Ammon's horn (tissue), 1 donor: ENCODE data around the gene THOC5.
"Not testable (repeated sequence)": the region's sequence is repeated elsewhere in the genome, so short reads cannot be mapped to it uniquely, and the experiment has no call there.

Experiments used
- DNase-seq: peaks from one replicate; pipeline ENCODE4 v3.0.0-alpha.2; 2016; ENCODE audit warnings: low spot score

The THOC5 gene

DNA sequence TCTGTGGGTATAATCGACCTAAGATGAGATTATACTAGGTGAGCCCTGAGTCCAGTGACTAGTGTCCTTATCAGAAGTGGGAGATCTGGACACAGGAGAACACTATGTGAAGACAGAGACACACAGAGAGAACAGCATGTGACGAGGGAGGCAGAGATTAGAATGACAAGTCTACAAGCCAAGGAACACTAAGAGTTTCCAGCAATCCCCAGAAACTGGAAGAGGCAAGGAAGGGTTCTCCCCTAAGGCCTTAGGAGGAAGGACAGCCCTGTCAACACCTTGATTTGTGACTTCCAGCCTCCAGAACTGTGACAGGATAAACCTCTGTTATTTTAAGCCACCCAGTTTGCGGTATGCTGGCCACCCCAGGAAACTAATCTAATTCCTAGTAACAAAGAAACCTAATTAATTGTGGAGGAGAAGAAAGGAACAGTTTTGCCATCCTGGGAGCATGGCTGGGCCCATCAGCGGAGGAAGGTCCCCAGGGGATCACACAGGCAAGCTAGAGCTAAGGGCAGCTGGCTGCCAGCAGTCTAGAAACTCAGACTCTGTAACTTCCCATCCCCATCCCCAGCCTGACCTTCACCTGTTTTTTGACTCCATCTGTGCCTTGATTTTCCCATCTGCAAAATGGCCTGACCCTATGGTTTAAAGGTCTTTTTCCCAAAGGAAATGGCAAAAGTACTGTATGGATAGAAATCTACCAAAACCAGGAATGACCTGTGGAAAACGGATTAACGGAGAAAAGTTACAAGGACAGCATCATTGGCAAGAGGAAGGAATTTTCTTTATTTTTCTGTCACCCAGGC is 10.3 kb upstream of the THOC5 start:
- no peak for DNase-seq

DNA sequence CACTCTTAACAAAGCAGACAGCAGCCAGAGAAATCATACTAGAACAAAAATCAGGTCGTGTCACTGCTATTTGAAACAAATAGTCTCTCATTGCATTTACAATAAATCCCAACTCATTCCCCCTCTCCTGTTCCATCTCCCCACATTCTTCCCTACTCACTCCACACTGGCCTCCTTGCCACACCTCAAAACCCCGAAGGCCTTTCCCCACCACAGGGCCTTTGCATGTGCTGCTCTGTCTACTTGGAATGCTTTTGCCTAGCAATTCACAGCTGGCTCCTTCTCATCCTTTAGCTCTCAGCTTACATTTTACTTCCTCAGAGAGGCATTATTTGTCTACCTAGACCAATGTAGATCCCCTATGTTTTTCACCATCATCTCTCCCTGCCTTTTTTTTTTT is 6.3 kb upstream of the THOC5 start:
- no peak for DNase-seq

DNA sequence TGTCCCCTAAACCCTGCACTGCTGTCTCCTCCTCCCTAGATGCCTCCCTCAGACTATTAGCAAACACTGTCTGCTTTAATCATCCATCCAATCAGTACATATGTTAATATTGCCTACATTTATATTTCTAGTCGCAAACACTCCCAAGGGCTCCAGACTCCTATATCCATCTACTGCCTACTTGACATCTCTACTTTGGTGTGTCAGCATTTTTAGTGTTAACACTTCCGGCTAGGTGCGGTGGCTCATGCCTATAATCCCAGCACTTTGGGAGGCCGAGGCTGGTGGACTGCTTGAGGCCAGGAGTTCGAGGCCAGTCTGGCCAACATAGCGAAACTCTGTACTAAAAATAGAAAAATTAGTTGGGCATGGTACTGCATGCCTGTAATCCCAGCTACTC is 5.5 kb upstream of the THOC5 start:
- no peak for DNase-seq

DNA sequence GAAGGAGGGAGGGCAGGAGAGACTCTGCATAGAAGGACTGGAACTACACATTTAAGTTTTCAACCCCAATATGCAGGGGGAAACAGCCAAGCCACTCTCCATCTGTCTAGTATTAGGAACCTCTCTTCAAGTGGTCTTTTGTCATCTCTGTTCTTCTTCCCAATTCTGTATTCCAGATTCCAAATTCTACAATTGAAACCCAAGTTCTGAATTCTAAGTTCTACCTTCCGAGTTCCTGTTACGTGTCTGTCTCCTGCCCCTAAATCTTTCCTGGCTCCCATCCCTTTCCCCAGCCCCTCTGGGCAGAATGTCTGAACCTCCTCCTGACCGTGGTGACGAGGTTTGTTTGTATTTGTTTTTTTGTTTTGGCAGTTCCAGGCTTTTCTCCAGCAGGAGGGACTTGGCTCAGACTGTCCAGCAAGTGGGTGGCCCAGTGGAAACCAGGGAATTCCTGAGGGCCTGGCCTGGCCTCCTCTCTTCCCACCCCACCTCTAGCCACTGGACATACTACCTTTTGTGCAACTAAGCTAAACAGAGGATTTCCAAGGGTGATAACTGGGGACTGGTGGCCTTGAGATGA is 1.6 kb upstream of the THOC5 start:
- peak; percentile 63 for DNase-seq

DNA sequence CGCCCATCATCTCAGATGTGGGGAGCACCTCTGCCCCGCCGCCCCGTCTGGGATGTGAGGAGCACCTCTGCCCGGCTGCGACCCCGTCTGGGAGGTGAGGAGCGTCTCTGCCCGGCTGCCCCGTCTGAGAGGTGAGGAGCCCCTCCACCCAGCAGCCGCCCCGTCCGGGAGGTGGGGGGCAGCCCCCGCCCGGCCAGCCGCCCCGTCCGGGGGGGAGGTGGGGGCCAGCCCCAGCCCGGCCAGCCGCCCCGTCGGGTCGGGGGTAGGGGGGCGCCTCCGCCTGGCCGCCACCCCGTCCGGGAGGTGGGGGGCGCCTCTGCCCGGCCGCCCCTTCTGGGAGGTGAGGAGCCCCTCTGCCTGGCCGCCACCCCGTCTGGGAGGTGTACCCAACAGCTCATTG is 1.2 kb downstream of the THOC5 start:
- not testable (repeated sequence) for DNase-seq

DNA sequence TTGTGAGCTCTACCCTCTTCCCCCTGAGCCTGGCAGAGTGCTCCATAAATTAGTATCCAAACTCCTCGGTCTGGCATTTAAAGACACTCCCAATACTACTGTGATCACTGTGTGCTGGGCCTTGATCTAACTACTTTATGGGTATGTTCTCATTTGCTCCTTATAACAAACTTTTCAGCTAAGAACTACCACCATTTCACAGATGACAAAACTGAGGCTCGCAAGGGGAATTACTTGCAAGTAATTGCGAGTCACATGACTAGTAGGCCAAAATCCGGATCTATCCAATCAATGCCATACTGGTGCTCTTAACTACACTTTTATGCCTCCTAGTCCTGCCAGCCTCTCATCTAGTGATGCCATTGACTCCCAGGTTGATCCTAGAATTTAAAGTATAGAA is 3.6 kb downstream of the THOC5 start:
- DNase-seq: no peak

DNA sequence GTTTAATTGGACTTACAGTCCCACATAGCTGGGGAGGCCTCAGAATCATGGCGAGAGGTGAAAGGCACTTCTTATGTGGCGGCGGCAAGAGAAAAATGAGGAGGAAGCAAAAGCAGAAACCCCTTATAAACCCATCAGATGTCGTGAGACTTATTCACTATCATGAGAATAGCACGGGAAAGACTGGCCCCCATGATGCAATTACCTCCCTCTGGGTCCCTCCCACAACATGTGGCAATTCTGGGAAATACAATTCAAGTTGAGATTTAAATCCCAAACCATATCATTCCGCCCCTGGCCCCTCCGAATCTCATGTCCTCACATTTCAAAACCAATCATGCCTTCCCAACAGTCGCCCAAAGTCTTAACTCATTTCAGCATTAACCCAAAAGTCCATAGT is 8.5 kb downstream of the THOC5 start:
- not testable (repeated sequence) for DNase-seq

DNA sequence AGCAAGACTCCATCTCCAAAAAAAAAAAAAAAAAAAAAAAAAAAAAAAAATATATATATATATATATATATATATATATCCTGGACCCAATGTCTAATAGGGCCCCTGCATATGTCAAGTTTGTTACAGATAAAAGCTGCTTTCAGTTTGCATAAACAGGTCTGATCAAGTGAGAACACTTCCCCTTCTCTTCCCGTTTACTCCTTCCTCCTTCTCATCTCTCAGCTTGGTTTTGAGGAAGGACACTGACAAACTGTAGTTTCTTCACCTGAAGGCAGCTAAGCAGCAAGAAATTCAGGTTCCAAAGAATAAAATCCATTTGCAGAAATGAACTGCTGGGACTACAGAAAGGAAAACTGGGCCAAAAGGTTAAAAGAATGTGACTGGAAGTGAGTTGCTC is 11.7 kb downstream of the THOC5 start:
- DNase-seq: peak; percentile 47

DNA sequence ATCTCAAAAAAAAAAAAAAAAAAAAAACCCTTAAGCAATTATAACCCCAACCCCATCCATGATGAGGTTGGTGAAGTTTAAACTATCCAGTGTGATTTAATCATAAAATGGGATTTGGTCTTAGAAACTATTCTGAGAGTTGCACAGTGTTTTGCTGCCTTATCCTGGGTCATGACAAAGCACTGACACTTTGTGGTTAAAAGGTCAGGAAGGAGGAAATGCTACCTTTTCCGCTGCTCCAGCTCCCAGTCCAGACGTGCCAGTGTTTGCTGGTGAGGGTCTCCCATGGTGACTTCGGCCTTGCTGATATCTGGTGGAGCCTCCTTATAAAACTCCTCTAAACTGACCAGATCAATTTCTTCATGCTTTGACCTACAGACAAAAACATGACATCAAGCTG is 14.5 kb downstream of the THOC5 start:
- no peak for DNase-seq

DNA sequence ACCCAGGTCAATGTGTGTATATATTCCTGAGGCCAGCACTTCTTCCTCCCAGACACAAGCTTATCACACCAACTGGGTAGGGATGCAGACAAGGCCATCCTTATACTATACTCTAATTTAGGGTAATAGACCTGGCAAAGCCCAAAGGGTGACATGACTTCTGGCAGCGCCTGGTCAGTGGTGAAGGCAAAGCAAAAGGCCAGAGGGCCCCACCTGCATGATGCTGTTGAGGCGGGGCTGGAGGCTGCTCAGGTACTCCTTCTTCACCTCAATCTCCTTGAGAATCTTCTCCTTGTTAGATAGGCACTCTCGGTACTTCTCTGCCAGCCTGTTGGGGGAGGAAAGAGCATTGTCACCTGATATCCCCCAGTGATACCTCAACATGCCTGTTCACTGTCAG is 17.1 kb downstream of the THOC5 start:
- DNase-seq: no peak

DNA sequence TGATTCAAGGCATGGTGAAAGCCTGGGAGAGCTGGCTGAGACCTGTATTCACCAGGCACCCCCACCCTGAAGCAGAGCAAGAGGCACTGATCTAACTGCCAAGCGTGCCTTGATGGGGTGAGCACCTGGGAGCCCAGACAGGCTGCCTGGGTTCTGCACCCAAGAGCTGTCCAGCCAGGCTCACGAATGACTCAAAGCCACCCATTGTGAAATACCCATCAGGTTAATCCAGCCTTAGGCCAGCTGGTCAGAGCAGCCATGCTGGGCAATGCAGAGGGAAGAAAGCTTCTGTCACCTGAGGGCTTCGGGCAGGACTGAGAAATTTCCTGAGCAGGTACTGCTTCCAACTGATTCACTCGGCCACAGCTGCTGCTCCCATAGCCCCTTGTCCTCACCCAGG is 22.1 kb downstream of the THOC5 start:
- no peak for DNase-seq

DNA sequence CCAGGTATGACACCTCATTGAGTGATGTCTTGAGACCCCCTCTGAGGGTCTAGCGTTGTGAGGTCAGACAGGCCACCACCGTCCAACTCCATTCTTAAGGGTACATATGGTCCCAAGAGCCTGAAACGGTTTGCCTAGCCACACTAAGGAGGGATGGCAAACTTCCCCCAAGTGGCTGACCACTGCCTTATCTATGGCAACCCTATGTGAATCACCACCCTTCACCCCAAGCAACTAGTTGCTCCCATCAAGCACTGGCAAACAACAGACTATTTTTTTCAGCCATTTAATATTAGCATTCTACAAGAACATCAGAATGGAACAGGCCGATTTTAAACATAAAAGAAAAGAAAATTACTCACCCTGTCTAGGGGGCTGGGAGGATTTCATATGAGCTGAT is 22.8 kb downstream of the THOC5 start:
- DNase-seq: no peak

DNA sequence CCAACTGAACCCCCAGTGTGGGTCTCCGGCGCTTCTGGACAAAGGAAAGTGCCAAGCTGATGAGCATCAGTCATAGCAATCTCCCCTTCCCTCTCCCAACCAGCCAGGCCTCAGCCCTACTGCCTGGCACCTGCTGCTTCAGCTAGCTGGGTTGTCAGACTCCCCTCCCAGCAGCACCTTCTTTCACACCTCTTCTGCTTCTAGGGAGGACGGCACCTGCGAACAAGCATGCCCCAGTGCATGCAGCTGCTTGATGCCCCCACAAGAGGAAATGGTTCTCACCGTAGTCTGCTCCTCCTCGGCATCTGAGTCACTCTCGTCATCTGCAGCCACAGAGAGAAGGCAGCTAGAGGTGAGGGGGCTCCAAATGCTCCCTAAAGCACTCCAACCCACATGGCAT is 25.4 kb downstream of the THOC5 start:
- no peak for DNase-seq

DNA sequence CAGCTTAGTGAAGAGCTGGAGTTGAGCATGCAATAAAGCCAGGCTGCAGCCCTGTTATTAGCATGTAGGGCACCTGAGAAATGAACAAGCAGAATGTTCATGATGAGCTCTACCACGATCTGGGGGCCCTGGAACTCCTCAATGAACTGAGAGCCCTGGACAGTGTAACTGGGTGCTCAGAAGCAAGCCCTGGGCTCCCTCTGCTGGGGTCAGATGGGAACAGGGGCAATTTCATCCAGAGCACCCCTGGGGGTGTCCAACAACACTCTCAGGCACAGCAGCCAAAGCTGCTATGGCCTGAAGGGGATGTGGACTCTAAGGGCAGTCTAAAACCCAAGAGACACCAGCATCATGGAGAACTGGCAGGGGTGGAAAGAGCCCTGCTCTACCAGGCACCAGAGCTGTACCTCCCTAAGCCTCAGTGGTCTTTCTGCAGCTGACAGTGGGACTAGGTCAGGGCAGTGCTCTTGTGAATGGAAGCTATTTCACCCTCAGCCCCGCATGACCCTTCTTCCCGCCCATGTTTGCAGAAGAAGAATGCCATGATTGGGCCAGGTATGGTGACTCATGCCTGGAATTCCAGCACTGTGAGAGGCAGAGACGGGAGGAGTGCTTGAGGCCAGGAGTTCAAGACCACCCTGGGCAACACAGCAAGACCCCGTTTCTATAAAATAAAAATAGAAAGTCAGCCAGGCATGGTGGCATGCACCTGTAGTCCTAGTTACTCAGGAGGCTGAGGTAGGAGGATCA is 28.9 kb downstream of the THOC5 start:
- no peak for DNase-seq

DNA sequence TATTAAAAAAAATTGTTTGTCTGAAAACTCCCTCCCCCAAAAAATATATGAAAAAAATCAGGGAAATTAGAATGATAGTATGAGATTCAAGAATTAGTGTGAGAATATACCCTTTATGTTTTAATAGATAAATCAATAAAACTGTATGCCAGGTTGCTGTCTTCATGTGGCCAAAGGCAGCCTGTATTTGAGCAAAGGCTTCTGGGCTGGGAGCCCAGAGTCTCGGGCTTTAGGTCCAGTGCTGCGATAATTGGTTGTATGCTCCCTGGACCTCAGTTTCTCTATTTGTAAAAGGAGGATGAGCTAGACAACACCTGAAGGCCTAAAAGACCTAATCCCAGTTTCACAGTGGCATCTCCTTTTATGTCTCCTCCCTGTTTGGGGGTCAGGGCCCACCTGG is 29.8 kb downstream of the THOC5 start:
- no peak for DNase-seq

DNA sequence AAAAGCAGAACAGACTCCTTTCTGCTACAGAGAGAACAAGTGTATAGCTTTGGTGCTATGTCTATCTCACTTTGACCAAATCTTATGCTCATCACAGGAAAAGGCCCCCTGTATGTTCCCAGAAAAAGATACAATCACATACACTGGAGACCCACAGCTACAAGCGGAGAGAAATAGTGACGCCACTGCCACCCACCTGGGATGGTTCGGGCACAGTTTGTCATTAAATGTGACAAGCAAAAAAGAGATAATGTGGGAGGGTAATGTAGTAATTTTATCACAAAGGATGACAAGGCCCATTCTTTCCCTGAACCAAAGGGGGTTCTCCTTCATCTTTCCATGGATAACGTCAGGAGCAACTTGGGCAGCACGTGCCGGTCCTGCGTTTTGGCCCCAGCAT is 32.0 kb downstream of the THOC5 start:
- DNase-seq: no peak

DNA sequence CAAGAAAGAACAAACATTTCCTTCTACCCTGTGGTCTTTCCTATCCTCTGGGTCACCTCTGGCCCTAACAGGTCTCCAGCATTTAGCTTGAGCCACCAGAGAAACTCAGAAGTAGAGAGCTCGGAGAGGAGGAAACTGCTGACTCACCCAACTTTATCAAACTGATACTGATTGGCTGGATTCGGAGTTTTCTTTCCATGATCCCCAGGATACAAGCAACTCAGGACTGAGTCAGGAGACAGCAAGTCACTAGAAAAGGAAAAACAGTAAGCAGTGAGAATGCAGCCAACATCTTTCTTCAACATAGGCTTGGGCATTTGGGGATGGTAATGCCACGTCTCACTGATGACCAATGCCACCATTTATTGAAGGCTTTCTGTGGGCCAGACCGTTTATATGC is 32.7 kb downstream of the THOC5 start:
- no peak for DNase-seq

DNA sequence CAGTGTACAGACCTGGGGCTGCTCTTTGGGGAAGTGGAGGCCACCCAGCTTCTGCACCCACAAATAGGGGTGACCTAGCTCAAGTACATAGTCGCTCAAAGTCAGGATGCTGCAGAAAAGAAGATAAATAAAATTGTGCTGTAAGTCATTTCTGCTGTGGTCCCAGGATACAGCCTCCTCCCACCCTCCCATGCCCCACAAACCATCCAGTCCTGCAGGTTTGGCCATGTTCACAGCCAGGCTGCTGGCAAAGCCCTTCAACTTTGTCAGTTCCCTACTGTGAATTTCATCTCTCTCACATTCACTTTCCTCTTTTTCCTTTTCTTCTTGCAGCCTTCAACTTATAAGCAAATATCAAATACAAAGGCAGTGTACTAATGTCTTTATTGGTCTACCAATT is 33.6 kb downstream of the THOC5 start:
- DNase-seq: no peak

DNA sequence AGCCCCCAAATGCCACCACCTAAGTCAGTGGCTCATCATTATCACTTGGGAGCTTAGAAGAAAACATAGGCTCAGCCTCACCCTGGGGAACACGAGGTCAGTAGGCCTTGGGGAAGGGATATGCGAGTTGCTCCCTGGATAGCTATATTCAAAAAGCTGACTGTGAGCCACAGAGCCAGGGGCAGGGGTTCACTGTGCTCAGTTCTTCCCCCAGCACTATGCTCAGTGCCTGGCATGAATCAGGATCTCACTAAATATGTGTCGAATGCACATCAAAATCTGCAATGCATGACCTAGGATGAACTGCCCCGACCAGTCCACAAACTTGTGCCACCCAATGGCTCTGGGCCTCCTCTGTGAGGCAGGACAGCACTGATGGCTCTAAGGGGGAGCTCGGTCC is 35.1 kb downstream of the THOC5 start:
- DNase-seq: no peak

DNA sequence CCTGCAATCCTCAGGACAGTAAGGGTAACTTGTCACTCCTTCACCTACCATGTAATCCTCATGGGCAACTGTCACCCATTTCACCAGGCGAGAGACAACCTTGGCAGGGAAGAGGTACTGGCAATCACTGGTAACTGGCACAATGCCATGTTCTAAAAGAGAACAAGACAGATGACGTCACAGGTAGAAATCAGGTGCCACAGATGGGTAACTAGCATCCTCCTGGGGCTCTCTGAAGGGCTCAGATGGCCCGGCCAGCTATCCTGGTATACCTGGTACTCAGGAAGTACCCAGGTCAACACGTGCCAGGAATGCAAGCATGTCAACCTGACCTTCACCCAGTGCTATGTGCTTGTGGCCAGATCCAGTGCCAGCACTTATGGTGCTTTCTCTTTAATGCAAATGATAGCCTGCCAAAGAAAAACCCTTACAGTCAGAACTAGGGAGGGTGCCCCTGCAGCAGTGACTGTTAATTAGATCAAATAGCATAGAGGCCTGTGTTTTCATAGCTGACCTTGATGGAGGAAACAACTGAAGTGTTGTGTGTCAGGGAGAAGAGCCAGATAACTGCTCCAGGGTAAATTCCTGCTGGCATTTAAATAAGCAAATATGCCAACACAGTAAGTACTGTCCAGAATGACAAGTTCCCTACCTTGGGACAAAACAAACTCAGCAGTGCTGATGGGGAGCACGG is 36.2 kb downstream of the THOC5 start:
- no peak for DNase-seq

DNA sequence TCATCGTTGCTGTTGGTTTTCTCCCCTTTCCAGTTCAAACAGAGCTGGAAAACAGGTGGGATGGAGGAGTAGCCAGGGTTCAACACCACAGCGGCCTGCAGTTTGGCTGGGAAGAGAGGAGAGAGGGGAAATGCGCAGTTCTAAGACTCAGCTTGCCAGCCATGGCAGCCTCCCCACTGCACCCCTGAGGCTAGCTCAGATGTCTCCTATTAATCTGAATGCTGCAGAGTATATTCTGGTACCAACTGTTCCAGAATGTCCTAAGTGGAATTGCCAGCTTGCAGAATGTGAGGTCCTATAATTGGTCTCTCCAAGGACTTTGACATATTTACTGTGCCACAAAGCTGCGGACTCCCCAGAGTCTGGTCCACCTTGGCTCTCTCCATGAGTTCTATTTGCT is 41.5 kb downstream of the THOC5 start:
- DNase-seq: no peak

DNA sequence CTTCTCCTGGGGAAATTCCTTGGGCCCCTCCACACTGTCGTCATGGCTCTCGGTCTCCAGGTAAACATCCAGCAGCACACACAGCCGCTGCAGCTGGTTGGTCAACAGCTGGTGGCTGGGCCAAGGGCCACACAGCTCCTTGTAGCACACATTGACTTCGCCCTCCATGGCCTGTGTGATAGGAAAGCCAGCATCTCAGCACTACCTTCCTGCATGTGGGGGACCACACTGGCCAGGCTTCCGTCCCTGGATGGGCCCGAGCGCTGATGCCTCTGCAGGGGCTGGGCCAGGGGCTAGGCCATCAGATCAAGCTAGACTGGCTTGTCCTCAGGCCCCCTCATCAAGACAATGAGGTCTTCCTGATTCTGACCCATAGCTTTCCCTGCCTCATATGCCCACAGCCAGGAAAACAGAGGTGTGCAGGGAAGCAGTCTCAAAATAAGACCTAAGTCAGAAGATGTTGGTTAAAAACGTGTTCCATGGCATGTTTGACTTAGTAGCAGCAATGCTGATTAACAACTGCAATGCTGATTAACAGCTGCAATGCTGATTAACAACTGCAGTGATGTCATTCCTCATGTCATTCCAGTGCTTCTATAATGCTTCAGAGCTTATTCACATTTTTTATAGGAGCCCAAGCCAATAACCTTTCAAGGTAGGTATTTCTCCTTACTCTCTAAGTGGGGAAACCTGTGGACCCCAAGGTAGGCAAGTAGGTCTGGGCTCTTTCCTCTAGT is 42.3 kb downstream of the THOC5 start:
- DNase-seq: no peak
